ENCODE data around the gene CCDC116.
A peak's percentile ranks its signal among the peaks of the same experiment; 100 is the strongest.

The CCDC116 gene

GRCh38 chr22:21623648-21623970 is 9.0 kb upstream of the CCDC116 start:
- no peak overlapping the region for H3K4me3 ChIP-seq (ENCODE audit: low read depth, low read length)
- TF ChIP-seq CTCF (IDR thresholded peaks at IDR 0.05; ENCODE audit: insufficient read depth, low read depth, low read length, missing control alignments) = no peak
- no peak for DNase-seq (ENCODE audit: low read depth)

- no peak overlapping the region for H3K4me3 ChIP-seq (ENCODE audit: low read depth, low read length)
- DNase-seq (ENCODE audit: low read depth) = no peak
These were observed 8.3 kb upstream of the CCDC116 start for GRCh38 chr22:21624120-21624879.

GRCh38 chr22:21624880-21625791 is 7.4 kb upstream of the CCDC116 start:
- TF ChIP-seq CTCF (IDR thresholded peaks at IDR 0.05; ENCODE audit: insufficient read depth, low read depth, low read length, missing control alignments) = no peak
- no peak overlapping the region for H3K4me3 ChIP-seq (ENCODE audit: low read depth, low read length)
- DNase-seq (ENCODE audit: low read depth) = no peak

More at GRCh38 chr22:21624120-21624879, 8.3 kb upstream of the CCDC116 start:
- TF ChIP-seq CTCF (IDR thresholded peaks at IDR 0.05; ENCODE audit: insufficient read depth, low read depth, low read length, missing control alignments) = peak; percentile 48

GRCh38 chr22:21626073-21626734 is 6.4 kb upstream of the CCDC116 start:
- no peak for TF ChIP-seq CTCF (IDR thresholded peaks at IDR 0.05; ENCODE audit: insufficient read depth, low read depth, low read length, missing control alignments)
- H3K4me3 ChIP-seq (ENCODE audit: low read depth, low read length) = no peak overlapping the region
- DNase-seq (ENCODE audit: low read depth) = no peak

GRCh38 chr22:21626735-21627469 is 5.7 kb upstream of the CCDC116 start:
- DNase-seq (ENCODE audit: low read depth) = no peak
- no peak overlapping the region for H3K4me3 ChIP-seq (ENCODE audit: low read depth, low read length)
- TF ChIP-seq CTCF (IDR thresholded peaks at IDR 0.05; ENCODE audit: insufficient read depth, low read depth, low read length, missing control alignments) = no peak
